Trophoblast cell (in vitro differentiated cells and primary cell): ENCODE results near the gene VTI1A.

Source experiments
- DNase-seq, 2 donors: peaks; one replicate each; pipeline ENCODE4 v3.0.0-alpha.2; 2016
- H2AFZ ChIP-seq: 2 replicates; pipeline ENCODE4 v1.6.1; 2013; ENCODE audit warnings: low read length, moderate library complexity, mild to moderate bottlenecking; ENCODE audit not compliant: insufficient read depth, poor library complexity
- H2AK5ac ChIP-seq: 2 replicates; pipeline ENCODE4 v1.6.1; 2013; ENCODE audit warnings: mild to moderate bottlenecking, low read length
- H2BK120ac ChIP-seq: 2 replicates; pipeline ENCODE4 v1.6.1; 2013; ENCODE audit warnings: low read length, mild to moderate bottlenecking, moderate library complexity; ENCODE audit not compliant: insufficient read depth, poor library complexity
- H2BK12ac ChIP-seq: 2 replicates; pipeline ENCODE4 v1.6.1; 2013; ENCODE audit warnings: mild to moderate bottlenecking, low read length, moderate library complexity
- H2BK5ac ChIP-seq: 2 replicates; pipeline ENCODE4 v1.6.1; 2013; ENCODE audit warnings: low read length, low read depth, moderate library complexity, mild to moderate bottlenecking; ENCODE audit not compliant: poor library complexity
- H3K14ac ChIP-seq: 2 replicates; pipeline ENCODE4 v1.6.1; 2013; ENCODE audit warnings: mild to moderate bottlenecking, low read length
- H3K18ac ChIP-seq: 2 replicates; pipeline ENCODE4 v1.6.1; 2013; ENCODE audit warnings: mild to moderate bottlenecking, low read length
- H3K23ac ChIP-seq: 2 replicates; pipeline ENCODE4 v1.6.1; 2013; ENCODE audit warnings: low read length
- H3K27ac ChIP-seq: 2 replicates; pipeline ENCODE4 v1.5.1; 2013; ENCODE audit warnings: low read depth, mild to moderate bottlenecking, inconsistent platforms, low read length, moderate library complexity
- H3K27me3 ChIP-seq: 2 replicates; pipeline ENCODE4 v1.6.1; 2013; ENCODE audit warnings: inconsistent platforms, mild to moderate bottlenecking, low read length, moderate library complexity; ENCODE audit not compliant: insufficient read depth
- H3K36me3 ChIP-seq, 2 experiments: 1 replicate in 1 of 2; 2 replicates in 1 of 2; pipeline ENCODE4 v1.6.1; 2013; ENCODE audit warnings: low read length in 2 of 2, mild to moderate bottlenecking in 2 of 2, moderate library complexity in 1 of 2; ENCODE audit not compliant: insufficient read depth in 2 of 2, control insufficient read depth in 1 of 2
- H3K4ac ChIP-seq: 2 replicates; pipeline ENCODE4 v1.6.1; 2013; ENCODE audit warnings: low read depth, mild to moderate bottlenecking, low read length, moderate library complexity
- H3K4me1 ChIP-seq, 2 experiments: 1 replicate in 1 of 2; 2 replicates in 1 of 2; pipeline ENCODE4 v1.6.1; 2013; ENCODE audit warnings: low read length in 2 of 2, mild to moderate bottlenecking in 2 of 2, moderate library complexity in 1 of 2; ENCODE audit not compliant: insufficient read depth in 2 of 2, control insufficient read depth in 1 of 2
- H3K4me2 ChIP-seq: 2 replicates; pipeline ENCODE4 v1.6.1; 2013; ENCODE audit warnings: inconsistent platforms, mild to moderate bottlenecking, low read length, moderate library complexity
- H3K4me3 ChIP-seq: 2 replicates; pipeline ENCODE4 v1.5.1; 2013; ENCODE audit warnings: mild to moderate bottlenecking, low read depth, low read length, inconsistent platforms
- H3K79me1 ChIP-seq: one replicate; pipeline ENCODE4 v1.6.1; 2013; ENCODE audit warnings: low read length
- H3K79me2 ChIP-seq: 2 replicates; pipeline ENCODE4 v1.6.1; 2013; ENCODE audit warnings: low read length, mild to moderate bottlenecking; ENCODE audit not compliant: control insufficient read depth, insufficient read depth, poor library complexity
- H3K9ac ChIP-seq: 2 replicates; pipeline ENCODE4 v1.6.1; 2013; ENCODE audit warnings: mild to moderate bottlenecking, low read length
- H3K9me3 ChIP-seq: 2 replicates; pipeline ENCODE4 v1.6.1; 2013; ENCODE audit warnings: low read depth, mild to moderate bottlenecking, control low read depth, inconsistent platforms, low read length; ENCODE audit not compliant: insufficient read depth
- H4K12ac ChIP-seq: 2 replicates; pipeline ENCODE4 v1.6.1; 2013; ENCODE audit warnings: low read depth, mild to moderate bottlenecking, low read length, moderate library complexity
- H4K8ac ChIP-seq: 2 replicates; pipeline ENCODE4 v1.6.1; 2013; ENCODE audit warnings: low read depth, mild to moderate bottlenecking, low read length, moderate library complexity
- H4K91ac ChIP-seq: one replicate; pipeline ENCODE4 v1.6.1; 2013; ENCODE audit warnings: low read depth, mild to moderate bottlenecking, low read length, moderate library complexity
- WGBS: extraction: QIAGEN DNeasy Blood & Tissue Kit; methylation state at CpG from one replicate; pipeline ENCODE4 v1.1.7; 2013; ENCODE audit warnings: missing lambda C conversion rate; ENCODE audit not compliant: insufficient read length, insufficient coverage; ENCODE audit errors: extremely low coverage; 5-methylcytosine and 5-hydroxymethylcytosine counted together

The VTI1A gene

GRCh38 chr10:112794201-112794600 lies 347.2 kb downstream of the VTI1A start:
- Histone ChIP-seq H3K4me1 (peaks cover 17 to 20% of the 10 kb centered on the region in 2 experiments), H3K4ac (no peak overlapping the region), H3K36me3 (peaks cover 0 to 3% of the 10 kb centered on the region in 2 experiments), H4K91ac (no peak overlapping the region), H2BK120ac (no peak overlapping the region), H2BK12ac (no peak overlapping the region), H4K12ac (no peak overlapping the region), H4K8ac (no peak overlapping the region), H3K9ac (no peak overlapping the region), H2BK5ac (no peak overlapping the region), H3K18ac (no peak overlapping the region), H3K27me3 (no peaks in the 10 kb centered on the region), H3K14ac (no peak overlapping the region), H3K23ac (no peak overlapping the region), H3K79me2 (peaks cover 2% of the 10 kb centered on the region), H3K27ac (no peak overlapping the region), H3K79me1 (peaks cover 12% of the 10 kb centered on the region), H3K9me3 (peaks cover 2% of the 10 kb centered on the region), H3K4me3 (no peak overlapping the region), H2AFZ (no peak overlapping the region), H2AK5ac (no peak overlapping the region), H3K4me2 (no peak overlapping the region)
- DNase-seq, result no peak
- no CpG with 5 or more reads among the region's 4 CpGs for WGBS

- H2AK5ac ChIP-seq, result no peak overlapping the region
Measured at GRCh38 chr10:112795067-112795466, 348.1 kb downstream of the VTI1A start.

GRCh38 chr10:112797197-112797596 lies 350.2 kb downstream of the VTI1A start:
- peaks cover 0 to 3% of the 10 kb centered on the region in 2 experiments for H3K36me3 ChIP-seq
- WGBS, result no CpG with 5 or more reads among the region's 8 CpGs
- H3K23ac ChIP-seq, result no peak overlapping the region

More at GRCh38 chr10:112795067-112795466, 348.1 kb downstream of the VTI1A start:
- Histone ChIP-seq H3K4me1 (peaks cover 16 to 20% of the 10 kb centered on the region in 2 experiments), H3K23ac (no peak overlapping the region), H3K27me3 (no peaks in the 10 kb centered on the region), H3K4me3 (no peak overlapping the region), H2BK12ac (no peak overlapping the region), H4K8ac (no peak overlapping the region), H3K14ac (no peak overlapping the region), H3K79me1 (peaks cover 11% of the 10 kb centered on the region), H2BK120ac (no peak overlapping the region), H3K9ac (no peak overlapping the region), H3K4ac (no peak overlapping the region), H3K79me2 (peaks cover 2% of the 10 kb centered on the region), H3K9me3 (peaks cover 2% of the 10 kb centered on the region), H4K91ac (no peak overlapping the region), H2AFZ (no peak overlapping the region), H4K12ac (no peak overlapping the region), H3K4me2 (no peak overlapping the region), H3K36me3 (peaks cover 0 to 3% of the 10 kb centered on the region in 2 experiments), H3K27ac (no peak overlapping the region), H3K18ac (no peak overlapping the region), H2BK5ac (no peak overlapping the region)
- no CpG with 5 or more reads among the region's 2 CpGs for WGBS
- DNase-seq, result no peak

GRCh38 chr10:112797855-112798254 lies 350.8 kb downstream of the VTI1A start:
- Histone ChIP-seq H3K18ac (no peak overlapping the region), H3K4me3 (no peak overlapping the region), H2BK120ac (peak overlapping the region; percentile 31), H3K27ac (no peak overlapping the region), H2AK5ac (peak overlapping the region; percentile 68), H3K9ac (no peak overlapping the region), H3K27me3 (no peaks in the 10 kb centered on the region), H3K4me2 (no peak overlapping the region), H3K4ac (no peak overlapping the region), H4K8ac (peak overlapping the region; percentile 57), H2BK5ac (no peak overlapping the region), H3K79me1 (peaks cover 4% of the 10 kb centered on the region), H3K23ac (no peak overlapping the region), H3K9me3 (peaks cover 2% of the 10 kb centered on the region), H2AFZ (no peak overlapping the region), H3K14ac (no peak overlapping the region), H3K79me2 (peaks cover 2% of the 10 kb centered on the region), H3K36me3 (peaks cover 0 to 3% of the 10 kb centered on the region in 2 experiments), H4K12ac (no peak overlapping the region), H2BK12ac (peak overlapping the region; percentile 80), H4K91ac (peak overlapping the region; percentile 35), H3K4me1 (peaks cover 9 to 11% of the 10 kb centered on the region in 2 experiments)
- no peak for DNase-seq
- WGBS, result no CpG with 5 or more reads among the region's 9 CpGs

More at GRCh38 chr10:112797197-112797596, 350.2 kb downstream of the VTI1A start:
- DNase-seq, result no peak
- Histone ChIP-seq H2BK5ac (no peak overlapping the region), H3K18ac (no peak overlapping the region), H3K4ac (no peak overlapping the region), H4K12ac (no peak overlapping the region), H3K27me3 (no peaks in the 10 kb centered on the region), H3K9ac (no peak overlapping the region), H2AFZ (no peak overlapping the region), H3K4me3 (no peak overlapping the region), H2BK120ac (no peak overlapping the region), H4K91ac (no peak overlapping the region), H3K9me3 (peaks cover 2% of the 10 kb centered on the region), H3K79me1 (peaks cover 6% of the 10 kb centered on the region), H3K27ac (no peak overlapping the region), H4K8ac (no peak overlapping the region), H3K4me2 (no peak overlapping the region), H3K4me1 (peaks cover 9 to 12% of the 10 kb centered on the region in 2 experiments), H3K79me2 (peaks cover 2% of the 10 kb centered on the region), H2AK5ac (no peak overlapping the region), H3K14ac (no peak overlapping the region), H2BK12ac (no peak overlapping the region)
